GM18951 (cell line): ENCODE data around the gene LAMA4.
"Not testable (repeated sequence)": the region's sequence is repeated elsewhere in the genome, so short reads cannot be mapped to it uniquely, and the experiment has no call there.

Source experiments
- POLR2A ChIP-seq: IDR thresholded peaks from 4 replicates; pipeline ENCODE4 v1.6.1; 2011; ENCODE audit warnings: mild to moderate bottlenecking; ENCODE audit not compliant: insufficient read length, insufficient read depth; ENCODE audit errors: extremely low read depth
- in situ Hi-C: fragments of 300-500 bp; cut with MboI; formaldehyde crosslinking; loops from one replicate; pipeline ENCODE4 v1.12.0; 2022; ENCODE audit warnings: low sequenced_read_pairs, mixed read lengths, inconsistent platforms; ENCODE audit not compliant: unreplicated experiment

Gene LAMA4

GRCh38 chr6:112109262-112109661 lies 145.1 kb downstream of the LAMA4 start:
- in situ Hi-C loops, result no loop called here

GRCh38 chr6:112106562-112106961 lies 147.8 kb downstream of the LAMA4 start:
- in situ Hi-C loops, result no loop called here
- TF ChIP-seq POLR2A, result no peak

More at GRCh38 chr6:112109262-112109661, 145.1 kb downstream of the LAMA4 start:
- TF ChIP-seq POLR2A, result no peak

- in situ Hi-C loops, result not testable (repeated sequence)
Measured at GRCh38 chr6:112106026-112106425, 148.3 kb downstream of the LAMA4 start.

GRCh38 chr6:112100561-112100960 lies 153.8 kb downstream of the LAMA4 start:
- in situ Hi-C loops, result no loop called here
- no peak for TF ChIP-seq POLR2A

GRCh38 chr6:112096901-112097300 lies 157.5 kb downstream of the LAMA4 start:
- in situ Hi-C loops, result no loop called here
- no peak for TF ChIP-seq POLR2A

- in situ Hi-C loops, result no loop called here
- TF ChIP-seq POLR2A, result no peak
Measured at GRCh38 chr6:112087916-112088315, 166.5 kb downstream of the LAMA4 start.

GRCh38 chr6:112087136-112087911 lies 167.0 kb downstream of the LAMA4 start, which contains the start of the genes FAM229B and TUBE1:
Gene FAM229B (plus strand): TSS chr6:112087591. CDS start chr6:112099284, 11,693 bp downstream.
Gene TUBE1 (minus strand): TSS chr6:112087482. CDS start chr6:112087434, 48 bp downstream.
- TF ChIP-seq POLR2A, result peak; percentile 85
- in situ Hi-C loops, result no loop called here

- no peak for TF ChIP-seq POLR2A
- in situ Hi-C loops, result no loop called here
Measured at GRCh38 chr6:112086744-112087135, 167.6 kb downstream of the LAMA4 start.

- in situ Hi-C loops, result no loop called here
- no peak for TF ChIP-seq POLR2A
Measured at GRCh38 chr6:112085286-112086065, 168.9 kb downstream of the LAMA4 start.

- TF ChIP-seq POLR2A, result no peak
- in situ Hi-C loops, result no loop called here
Measured at GRCh38 chr6:112081569-112081968, 172.8 kb downstream of the LAMA4 start.

GRCh38 chr6:112066606-112067005 lies 187.8 kb downstream of the LAMA4 start:
- in situ Hi-C loops, result no loop called here

GRCh38 chr6:112065426-112065986 lies 188.9 kb downstream of the LAMA4 start:
- TF ChIP-seq POLR2A, result no peak
- in situ Hi-C loops, result no loop called here

More at GRCh38 chr6:112066606-112067005, 187.8 kb downstream of the LAMA4 start:
- no peak for TF ChIP-seq POLR2A

- TF ChIP-seq POLR2A, result no peak
- in situ Hi-C loops, result no loop called here
Measured at GRCh38 chr6:112062966-112063365, 191.4 kb downstream of the LAMA4 start.
